ENCODE measurements around the gene BUD31. TPM values are rescaled to one million over a fixed set of nuclear protein-coding genes. Genes with fewer than 3 reads are reported as not detected.

The BUD31 gene
- total and polyA plus RNA-seq, 9 of the 15 experiments (the other 6 are each of a cell fraction or from before 2014, with no cell fraction given): 105 to 342 (median 247) TPM

DNA sequence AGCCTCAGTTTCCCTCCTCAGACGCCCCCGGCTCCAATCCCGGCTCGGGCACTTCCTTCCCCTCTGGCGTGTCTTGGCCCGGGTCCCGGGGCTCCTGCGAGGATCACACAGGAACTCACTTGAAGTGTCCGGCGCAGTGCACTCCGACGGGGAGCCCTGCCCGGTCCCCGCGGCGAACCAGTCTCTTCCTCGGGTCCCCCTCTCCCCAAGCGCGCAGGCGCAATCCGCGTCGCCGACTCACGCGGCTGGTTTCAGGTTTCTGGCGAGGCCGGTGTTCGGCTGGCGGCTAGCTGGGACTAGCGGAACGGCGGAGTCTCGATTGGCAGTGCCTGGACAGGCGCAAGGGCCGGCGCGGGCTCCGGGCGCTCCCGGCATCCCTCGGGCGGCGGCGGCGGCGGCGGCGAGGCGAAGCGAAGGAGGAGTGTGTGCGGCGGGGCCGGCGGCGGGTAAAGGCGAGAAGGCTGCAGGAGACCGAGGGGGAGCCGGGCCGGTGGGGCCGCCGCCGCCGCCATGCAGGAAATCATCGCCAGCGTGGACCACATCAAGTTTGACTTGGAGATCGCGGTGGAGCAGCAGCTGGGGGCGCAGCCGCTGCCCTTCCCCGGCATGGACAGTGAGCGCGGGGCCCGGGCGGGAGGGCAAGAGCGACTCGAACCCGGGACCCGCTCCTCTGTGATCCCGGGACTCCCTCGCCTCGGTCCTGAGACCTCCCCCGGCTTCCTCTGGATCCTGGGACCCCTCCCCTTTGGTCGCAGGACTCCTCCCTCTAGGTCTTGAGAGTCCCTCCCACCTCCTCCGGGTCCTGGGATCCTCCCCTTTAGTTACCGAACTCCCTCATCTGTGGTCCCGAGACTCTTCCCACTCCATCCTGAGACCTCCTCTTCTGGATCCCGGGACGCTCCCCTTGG lies 30.1 kb downstream of the BUD31 start, which contains the start of the genes CPSF4 and PTCD1 (continued):
- no peak for TF ChIP-seq BRF1 (IDR thresholded peaks at IDR 0.05; ENCODE audit: borderline replicate concordance, extremely low read depth, insufficient read length)
- TF ChIP-seq E2F3 (CRISPR knock-in tag; IDR thresholded peaks at IDR 0.05): peak; percentile 83
- no peak for TF ChIP-seq MECOM (CRISPR knock-in tag; IDR thresholded peaks at IDR 0.05)
- peak; percentile 67 for TF ChIP-seq JUN (IDR thresholded peaks at IDR 0.05; ENCODE audit: borderline replicate concordance, low read depth, low read length)
- no peak for TF ChIP-seq JUN (CRISPR knock-in tag; IDR thresholded peaks at IDR 0.05; ENCODE audit: borderline replicate concordance)
- no peak for TF ChIP-seq DDX20 (tag; IDR thresholded peaks at IDR 0.05; ENCODE audit: low read depth)
- TF ChIP-seq ZBTB8A (IDR thresholded peaks at IDR 0.05; ENCODE audit: partially characterized antibody): no peak
- peak; percentile 67; the same call in 1 of the 2 replicates for TF ChIP-seq OTX1 (CRISPR knock-in tag; IDR thresholded peaks at IDR 0.05)
- TF ChIP-seq STAT5B (CRISPR knock-in tag; IDR thresholded peaks at IDR 0.05): no peak
- TF ChIP-seq PHB (CRISPR knock-in tag; IDR thresholded peaks at IDR 0.05): no peak
- TF ChIP-seq NFIX (CRISPR knock-in tag; IDR thresholded peaks at IDR 0.05; ENCODE audit: low read depth): no peak
- TF ChIP-seq TSC22D4 (tag; IDR thresholded peaks at IDR 0.05): no peak
- TF ChIP-seq PHTF2 (CRISPR knock-in tag; IDR thresholded peaks at IDR 0.05): no peak
- no peak for TF ChIP-seq ZNF253 (CRISPR knock-in tag; conservative IDR thresholded peaks at IDR 0.05)
- TF ChIP-seq, protein P1, sequence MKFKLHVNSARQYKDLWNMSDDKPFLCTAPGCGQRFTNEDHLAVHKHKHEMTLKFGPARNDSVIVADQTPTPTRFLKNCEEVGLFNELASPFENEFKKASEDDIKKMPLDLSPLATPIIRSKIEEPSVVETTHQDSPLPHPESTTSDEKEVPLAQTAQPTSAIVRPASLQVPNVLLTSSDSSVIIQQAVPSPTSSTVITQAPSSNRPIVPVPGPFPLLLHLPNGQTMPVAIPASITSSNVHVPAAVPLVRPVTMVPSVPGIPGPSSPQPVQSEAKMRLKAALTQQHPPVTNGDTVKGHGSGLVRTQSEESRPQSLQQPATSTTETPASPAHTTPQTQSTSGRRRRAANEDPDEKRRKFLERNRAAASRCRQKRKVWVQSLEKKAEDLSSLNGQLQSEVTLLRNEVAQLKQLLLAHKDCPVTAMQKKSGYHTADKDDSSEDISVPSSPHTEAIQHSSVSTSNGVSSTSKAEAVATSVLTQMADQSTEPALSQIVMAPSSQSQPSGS (CRISPR knock-in tag; IDR thresholded peaks at IDR 0.05): no peak
- TF ChIP-seq, protein P2, sequence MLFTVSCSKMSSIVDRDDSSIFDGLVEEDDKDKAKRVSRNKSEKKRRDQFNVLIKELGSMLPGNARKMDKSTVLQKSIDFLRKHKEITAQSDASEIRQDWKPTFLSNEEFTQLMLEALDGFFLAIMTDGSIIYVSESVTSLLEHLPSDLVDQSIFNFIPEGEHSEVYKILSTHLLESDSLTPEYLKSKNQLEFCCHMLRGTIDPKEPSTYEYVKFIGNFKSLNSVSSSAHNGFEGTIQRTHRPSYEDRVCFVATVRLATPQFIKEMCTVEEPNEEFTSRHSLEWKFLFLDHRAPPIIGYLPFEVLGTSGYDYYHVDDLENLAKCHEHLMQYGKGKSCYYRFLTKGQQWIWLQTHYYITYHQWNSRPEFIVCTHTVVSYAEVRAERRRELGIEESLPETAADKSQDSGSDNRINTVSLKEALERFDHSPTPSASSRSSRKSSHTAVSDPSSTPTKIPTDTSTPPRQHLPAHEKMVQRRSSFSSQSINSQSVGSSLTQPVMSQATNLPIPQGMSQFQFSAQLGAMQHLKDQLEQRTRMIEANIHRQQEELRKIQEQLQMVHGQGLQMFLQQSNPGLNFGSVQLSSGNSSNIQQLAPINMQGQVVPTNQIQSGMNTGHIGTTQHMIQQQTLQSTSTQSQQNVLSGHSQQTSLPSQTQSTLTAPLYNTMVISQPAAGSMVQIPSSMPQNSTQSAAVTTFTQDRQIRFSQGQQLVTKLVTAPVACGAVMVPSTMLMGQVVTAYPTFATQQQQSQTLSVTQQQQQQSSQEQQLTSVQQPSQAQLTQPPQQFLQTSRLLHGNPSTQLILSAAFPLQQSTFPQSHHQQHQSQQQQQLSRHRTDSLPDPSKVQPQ (CRISPR knock-in tag; IDR thresholded peaks at IDR 0.05; ENCODE audit: borderline replicate concordance): no peak
- TF ChIP-seq, protein P3, sequence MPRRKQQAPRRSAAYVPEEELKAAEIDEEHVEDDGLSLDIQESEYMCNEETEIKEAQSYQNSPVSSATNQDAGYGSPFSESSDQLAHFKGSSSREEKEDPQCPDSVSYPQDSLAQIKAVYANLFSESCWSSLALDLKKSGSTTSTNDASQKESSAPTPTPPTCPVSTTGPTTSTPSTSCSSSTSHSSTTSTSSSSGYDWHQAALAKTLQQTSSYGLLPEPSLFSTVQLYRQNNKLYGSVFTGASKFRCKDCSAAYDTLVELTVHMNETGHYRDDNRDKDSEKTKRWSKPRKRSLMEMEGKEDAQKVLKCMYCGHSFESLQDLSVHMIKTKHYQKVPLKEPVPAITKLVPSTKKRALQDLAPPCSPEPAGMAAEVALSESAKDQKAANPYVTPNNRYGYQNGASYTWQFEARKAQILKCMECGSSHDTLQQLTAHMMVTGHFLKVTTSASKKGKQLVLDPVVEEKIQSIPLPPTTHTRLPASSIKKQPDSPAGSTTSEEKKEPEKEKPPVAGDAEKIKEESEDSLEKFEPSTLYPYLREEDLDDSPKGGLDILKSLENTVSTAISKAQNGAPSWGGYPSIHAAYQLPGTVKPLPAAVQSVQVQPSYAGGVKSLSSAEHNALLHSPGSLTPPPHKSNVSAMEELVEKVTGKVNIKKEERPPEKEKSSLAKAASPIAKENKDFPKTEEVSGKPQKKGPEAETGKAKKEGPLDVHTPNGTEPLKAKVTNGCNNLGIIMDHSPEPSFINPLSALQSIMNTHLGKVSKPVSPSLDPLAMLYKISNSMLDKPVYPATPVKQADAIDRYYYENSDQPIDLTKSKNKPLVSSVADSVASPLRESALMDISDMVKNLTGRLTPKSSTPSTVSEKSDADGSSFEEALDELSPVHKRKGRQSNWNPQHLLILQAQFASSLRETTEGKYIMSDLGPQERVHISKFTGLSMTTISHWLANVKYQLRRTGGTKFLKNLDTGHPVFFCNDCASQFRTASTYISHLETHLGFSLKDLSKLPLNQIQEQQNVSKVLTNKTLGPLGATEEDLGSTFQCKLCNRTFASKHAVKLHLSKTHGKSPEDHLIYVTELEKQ (CRISPR knock-in tag; IDR thresholded peaks at IDR 0.05): no peak
- TF ChIP-seq, protein P4, sequence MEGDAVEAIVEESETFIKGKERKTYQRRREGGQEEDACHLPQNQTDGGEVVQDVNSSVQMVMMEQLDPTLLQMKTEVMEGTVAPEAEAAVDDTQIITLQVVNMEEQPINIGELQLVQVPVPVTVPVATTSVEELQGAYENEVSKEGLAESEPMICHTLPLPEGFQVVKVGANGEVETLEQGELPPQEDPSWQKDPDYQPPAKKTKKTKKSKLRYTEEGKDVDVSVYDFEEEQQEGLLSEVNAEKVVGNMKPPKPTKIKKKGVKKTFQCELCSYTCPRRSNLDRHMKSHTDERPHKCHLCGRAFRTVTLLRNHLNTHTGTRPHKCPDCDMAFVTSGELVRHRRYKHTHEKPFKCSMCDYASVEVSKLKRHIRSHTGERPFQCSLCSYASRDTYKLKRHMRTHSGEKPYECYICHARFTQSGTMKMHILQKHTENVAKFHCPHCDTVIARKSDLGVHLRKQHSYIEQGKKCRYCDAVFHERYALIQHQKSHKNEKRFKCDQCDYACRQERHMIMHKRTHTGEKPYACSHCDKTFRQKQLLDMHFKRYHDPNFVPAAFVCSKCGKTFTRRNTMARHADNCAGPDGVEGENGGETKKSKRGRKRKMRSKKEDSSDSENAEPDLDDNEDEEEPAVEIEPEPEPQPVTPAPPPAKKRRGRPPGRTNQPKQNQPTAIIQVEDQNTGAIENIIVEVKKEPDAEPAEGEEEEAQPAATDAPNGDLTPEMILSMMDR (IDR thresholded peaks at IDR 0.05 in 2 of 3, conservative IDR thresholded peaks at IDR 0.05 in 1 of 3; ENCODE audit: insufficient read depth in 2 of 3, low read depth in 1 of 3, low read length in 3 of 3): no peak
